ENCODE data around the gene PABPN1L.

PABPN1L gene

GRCh38 chr16:88841521-88842307 is 24.7 kb downstream of the PABPN1L start:
- no peak for DNase-seq (ENCODE audit: low read depth)
- no peak overlapping the region for H3K4me3 ChIP-seq (ENCODE audit: low read depth, low read length)
- TF ChIP-seq CTCF (IDR thresholded peaks at IDR 0.05; ENCODE audit: insufficient read depth, low read depth, low read length, missing control alignments), result no peak

- no peak for TF ChIP-seq CTCF (IDR thresholded peaks at IDR 0.05; ENCODE audit: insufficient read depth, low read depth, low read length, missing control alignments)
- no peak overlapping the region for H3K4me3 ChIP-seq (ENCODE audit: low read depth, low read length)
Observed at GRCh38 chr16:88840600-88841215, 25.8 kb downstream of the PABPN1L start.

DNA sequence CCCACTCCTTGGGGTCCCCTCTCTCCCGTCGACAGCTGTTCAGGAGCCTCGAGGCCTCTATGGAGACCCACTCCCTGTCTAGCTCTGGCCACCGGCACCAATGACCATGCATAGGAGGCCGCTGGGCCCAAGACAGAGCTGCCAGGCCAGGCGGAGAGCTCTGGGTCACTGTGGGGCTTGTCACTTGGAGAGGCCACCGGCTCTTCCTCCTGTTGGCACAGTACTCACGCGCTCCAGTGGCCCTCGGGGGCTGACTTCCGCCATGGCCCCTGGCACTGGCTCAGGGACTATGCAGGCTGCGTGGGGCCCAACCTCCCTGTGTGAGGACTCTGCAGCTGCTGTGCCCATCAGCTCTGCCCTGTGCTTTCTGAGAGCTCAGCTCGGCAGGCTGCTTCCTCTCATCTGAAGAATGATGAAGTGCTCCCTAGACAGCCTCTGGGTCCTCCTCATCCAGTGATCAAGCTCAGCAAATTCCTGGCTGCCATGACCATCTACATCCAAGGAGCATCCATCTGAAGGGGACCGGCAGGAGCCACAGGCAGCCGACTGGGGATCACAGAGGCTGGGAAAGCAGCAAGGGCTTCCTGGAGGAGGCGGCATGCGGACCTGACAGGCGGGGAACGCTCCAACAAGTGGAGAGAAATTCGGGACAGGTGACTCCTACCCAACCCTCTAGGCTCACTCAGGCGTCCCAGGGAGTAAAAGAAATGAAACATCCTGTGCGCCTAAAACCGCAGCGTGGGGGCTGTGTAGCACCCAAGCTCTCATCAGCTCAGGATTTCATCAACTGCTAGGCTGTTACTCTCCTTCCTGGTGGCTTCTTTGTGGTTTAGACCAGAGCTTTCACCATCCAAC is 26.5 kb downstream of the PABPN1L start:
- no peak for TF ChIP-seq CTCF (IDR thresholded peaks at IDR 0.05; ENCODE audit: insufficient read depth, low read depth, low read length, missing control alignments)
- DNase-seq (ENCODE audit: low read depth), result no peak
- H3K4me3 ChIP-seq (ENCODE audit: low read depth, low read length), result no peak overlapping the region

More at GRCh38 chr16:88840600-88841215, 25.8 kb downstream of the PABPN1L start:
- DNase-seq (ENCODE audit: low read depth), result no peak

DNA sequence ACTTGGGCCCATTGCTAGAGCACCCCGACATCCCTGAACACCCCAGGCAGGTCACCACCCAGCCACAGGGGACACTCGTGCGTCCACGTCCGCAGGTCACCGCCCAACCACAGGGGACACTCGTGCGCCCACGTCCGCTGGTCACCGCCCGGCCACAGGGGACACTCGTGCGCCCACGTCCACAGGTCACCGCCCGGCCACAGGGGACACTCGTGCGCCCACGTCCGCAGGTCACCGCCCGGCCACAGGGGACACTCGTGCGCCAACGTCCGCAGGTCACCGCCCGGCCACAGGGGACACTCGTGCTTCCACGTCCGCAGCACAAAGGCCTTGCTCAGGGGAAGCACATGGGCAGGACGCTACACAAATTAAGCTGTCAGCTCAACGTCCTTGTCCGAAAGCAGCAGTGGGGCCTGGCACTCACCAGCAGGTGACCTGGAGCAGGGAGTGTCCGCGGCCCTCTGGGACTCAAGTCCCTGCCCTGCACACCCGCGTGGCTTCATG is 27.4 kb downstream of the PABPN1L start:
- no peak for DNase-seq (ENCODE audit: low read depth)
- H3K4me3 ChIP-seq (ENCODE audit: low read depth, low read length), result no peak overlapping the region
- peak; percentile 0 for TF ChIP-seq CTCF (IDR thresholded peaks at IDR 0.05; ENCODE audit: insufficient read depth, low read depth, low read length, missing control alignments)

DNA sequence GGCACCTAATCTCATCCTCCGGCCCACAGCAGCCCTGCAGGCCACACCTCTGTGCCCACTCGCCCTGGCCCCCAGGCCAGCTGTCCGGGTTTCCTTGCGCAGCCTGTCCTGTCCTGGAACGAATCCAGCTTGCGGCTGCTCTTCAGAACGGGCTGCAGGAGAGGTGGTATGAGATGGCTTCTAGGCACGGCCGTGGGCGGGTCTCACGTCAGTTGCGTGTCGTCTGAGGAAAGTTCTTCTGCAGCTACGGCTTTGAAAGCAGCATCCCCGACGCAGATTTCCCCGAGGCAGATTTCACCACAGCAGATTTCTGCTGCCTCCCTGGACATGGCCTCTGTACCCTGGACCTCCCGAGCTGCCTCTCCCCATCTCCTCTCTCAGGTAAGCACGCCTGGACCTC is 27.9 kb downstream of the PABPN1L start:
- no peak for DNase-seq (ENCODE audit: low read depth)
- no peak overlapping the region for H3K4me3 ChIP-seq (ENCODE audit: low read depth, low read length)
- TF ChIP-seq CTCF (IDR thresholded peaks at IDR 0.05; ENCODE audit: insufficient read depth, low read depth, low read length, missing control alignments), result no peak

DNA sequence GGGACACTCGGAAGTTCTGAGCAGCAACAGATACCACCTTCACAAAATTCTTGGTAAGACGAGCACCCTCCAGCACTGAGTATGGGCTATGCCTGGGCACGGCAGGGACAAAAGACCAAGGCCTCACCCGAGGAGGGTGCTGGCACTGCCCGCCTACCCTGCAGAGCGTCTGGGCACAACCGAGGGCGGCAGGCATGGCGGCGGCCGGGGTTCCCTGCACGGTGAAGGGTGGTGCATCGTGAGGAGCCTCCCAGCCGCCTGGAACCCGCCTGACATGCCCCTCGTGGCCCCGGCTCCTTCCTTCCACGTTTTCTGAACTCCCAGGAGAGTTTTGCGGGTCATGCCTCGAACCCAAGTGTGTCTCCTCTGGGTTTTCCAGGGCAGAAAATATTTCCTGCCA is 28.7 kb downstream of the PABPN1L start:
- H3K4me3 ChIP-seq (ENCODE audit: low read depth, low read length), result no peak overlapping the region
- no peak for TF ChIP-seq CTCF (IDR thresholded peaks at IDR 0.05; ENCODE audit: insufficient read depth, low read depth, low read length, missing control alignments)
- DNase-seq (ENCODE audit: low read depth), result no peak

All from GM12865 (cell line).